Raji (cell line): ENCODE results near the gene SMC1B.

Source experiments
- POLR2A ChIP-seq: IDR thresholded peaks from 2 replicates; pipeline ENCODE4 v1.6.1; 2011; ENCODE audit warnings: low read depth, low read length, control low read depth; ENCODE audit not compliant: insufficient read depth

The SMC1B gene

DNA sequence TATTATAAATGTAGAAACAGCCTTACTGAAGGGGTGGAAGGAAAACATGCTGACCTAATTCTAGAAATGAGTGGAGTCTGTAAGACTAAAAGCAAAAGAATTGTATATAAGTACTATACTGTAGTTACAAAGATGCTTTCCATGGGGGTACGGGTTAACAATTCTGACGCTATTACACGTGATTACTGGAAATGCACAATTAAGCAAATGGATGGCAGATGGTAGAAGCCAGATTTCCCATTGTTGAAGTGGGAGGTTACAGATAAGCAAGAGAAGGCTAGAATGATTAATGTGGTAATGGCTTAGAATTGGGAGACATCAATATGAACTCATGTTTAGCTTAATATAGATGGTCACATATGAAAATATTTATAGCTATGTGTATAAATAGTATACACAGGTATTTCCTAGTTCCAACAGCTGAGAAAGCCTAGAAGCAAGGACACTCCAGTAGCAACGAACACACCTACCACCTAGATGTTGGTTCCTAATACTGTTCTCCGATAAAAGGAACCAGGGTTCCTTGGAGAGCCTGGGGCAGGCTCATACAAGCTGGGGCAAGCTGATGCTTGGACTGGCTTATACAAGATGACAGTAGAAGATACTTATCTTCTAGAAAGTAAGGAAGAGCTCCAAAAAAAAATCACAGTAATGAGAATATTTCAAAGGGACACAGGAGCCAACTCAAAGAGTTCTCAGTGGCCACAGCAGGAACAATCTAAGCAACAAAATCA, 13.5 kb downstream of the SMC1B start:
- no peak for TF ChIP-seq POLR2A

DNA sequence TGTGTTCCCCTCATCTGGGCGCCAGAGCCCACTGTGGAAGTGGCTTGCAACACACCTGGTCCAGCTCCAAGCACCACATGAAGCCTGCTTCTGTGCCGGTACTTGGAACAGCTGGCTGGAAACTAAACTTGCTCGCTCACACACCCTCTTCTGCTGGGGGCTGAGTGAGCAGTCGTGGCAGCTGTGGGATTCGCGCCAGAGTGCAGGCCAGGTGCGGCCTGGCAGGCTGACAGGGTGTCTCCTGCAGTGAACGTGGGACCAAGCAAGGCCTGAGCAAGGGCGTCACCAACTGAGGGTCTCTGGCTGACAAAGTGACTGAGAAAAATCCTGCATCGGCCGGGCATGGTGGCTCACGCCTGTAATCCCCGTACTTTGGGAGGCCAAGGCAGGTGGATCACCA, 15.2 kb downstream of the SMC1B start:
- TF ChIP-seq POLR2A: no peak

DNA sequence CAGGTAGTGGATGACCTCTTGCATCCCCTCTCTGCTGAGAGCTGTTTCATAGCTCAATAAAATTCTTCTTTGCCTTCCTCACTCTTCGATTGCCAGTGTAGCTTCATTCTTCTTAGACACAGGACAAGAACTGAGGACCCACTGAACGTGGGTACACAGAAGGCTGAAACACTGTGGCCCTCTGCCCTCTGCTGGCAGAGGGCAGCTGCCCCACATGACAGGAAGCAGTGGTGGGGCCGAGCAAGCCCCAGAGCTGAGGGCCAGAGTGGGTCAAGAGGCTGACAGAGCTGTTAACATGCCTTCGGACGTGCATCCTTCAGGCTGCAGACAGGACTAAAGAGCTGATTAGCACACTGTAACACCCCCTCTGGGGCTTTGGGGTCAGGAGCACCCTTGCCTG, 15.6 kb downstream of the SMC1B start:
- TF ChIP-seq POLR2A: no peak

DNA sequence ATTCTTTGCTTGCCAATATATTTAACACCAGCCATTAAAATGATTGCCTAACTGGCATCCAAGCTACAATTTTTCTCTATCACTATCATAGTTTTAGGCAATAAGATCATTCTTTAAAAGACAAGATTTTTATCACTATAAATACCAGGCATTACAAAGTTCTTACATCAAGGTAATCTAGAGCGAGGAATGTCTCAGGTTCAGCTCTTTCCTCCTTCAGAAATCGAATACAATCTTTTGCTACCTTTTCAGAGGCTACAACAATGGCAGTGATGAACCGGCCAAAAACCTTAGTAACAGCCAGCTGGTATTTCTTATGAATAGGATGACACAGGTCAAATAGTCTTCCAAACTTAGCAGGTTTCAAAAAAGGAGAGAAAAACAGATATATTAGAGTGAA, 23.9 kb downstream of the SMC1B start:
- no peak for TF ChIP-seq POLR2A

DNA sequence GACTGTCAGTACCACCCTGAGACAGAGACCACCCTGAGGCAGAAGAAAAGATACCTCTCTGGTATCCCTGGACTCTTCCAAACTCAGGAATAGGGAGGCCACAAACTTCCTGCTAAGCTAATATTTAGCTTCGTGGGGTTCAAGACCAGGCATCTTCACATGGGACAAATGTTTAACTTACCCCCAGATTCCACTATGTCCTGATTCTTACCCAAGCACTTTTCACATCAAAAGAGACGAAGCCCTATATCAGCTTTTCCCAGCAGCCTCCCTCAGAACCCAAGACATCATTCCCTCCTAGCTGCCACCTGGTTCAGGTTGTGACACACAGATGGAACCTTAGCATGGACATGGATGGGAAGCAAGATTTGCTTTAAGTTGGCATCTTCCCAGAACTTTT, 32.1 kb downstream of the SMC1B start:
- TF ChIP-seq POLR2A: no peak

DNA sequence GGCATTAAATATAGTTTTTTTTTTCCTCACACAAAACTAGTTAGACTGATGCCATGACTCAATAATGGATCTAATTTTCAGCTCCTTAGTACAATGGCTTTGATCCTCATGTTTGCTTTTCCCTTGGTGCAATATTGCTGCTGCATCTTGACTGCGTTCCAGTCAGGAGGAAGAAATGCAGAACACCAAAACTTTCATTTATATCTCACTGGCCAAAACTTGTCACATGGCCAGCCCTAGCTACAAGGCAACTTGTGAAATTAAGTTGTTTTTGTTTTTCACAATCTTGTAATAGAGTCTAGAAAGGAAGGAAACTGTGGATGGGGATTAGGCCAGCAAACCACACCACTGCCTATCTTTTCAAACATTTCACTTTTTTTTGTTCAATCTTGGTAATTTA, 36.7 kb downstream of the SMC1B start:
- TF ChIP-seq POLR2A: no peak

DNA sequence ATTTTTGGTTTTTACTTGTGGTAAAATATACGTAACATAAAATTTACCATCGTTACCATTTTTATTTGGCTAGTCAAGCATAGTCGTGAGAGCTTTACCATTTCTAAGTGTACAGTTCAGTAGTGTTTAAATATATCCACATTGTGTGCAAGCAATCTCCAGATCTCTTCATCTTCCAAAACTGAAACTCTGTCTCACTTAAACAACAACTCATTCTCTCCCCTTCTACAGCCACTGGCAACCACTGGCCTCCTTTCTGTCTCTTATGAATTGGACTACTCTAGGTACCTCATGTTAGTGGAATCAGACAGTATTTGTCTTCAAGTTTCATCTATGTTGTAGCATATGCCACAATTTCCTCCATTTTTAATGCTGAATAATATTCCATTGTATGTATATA, 37.4 kb downstream of the SMC1B start:
- TF ChIP-seq POLR2A: no peak

DNA sequence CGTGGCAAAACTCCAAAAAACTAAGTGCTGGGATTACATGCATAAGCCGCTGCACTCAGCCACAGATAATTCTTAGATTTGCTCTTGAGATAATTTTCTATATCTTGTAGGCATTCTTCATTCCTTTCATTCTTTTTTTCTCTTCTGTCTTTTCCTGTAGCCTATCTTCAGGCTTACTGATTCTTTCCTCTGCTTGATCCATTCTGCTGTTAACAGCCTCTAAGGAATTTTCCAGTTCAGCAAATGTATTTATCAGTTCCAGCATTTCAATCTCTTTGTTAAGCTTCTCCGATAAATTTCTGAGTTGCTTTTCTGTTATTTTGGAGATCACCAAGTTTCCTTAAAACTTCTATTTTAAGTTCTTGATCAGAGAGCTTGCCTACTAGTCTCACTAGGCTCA, 46.7 kb downstream of the SMC1B start:
- TF ChIP-seq POLR2A: no peak

DNA sequence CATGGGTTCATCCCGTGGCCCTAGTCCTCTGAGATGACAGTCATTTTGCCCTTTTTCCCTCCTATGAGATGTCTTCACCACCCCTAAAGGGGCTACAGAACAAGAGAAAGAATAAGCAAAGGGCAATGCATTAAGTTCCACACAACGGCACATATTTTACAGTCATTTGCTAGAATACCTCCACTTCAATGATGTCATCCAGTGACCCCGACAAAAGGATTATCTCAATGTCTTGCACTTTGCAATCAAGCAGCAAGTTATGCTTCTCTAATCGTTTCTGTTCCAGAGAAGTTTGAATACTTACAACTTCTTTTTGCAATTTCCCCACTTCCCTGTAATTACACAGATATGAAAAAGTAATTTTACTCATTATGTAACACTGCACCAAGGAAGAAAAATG, 53.8 kb downstream of the SMC1B start:
- TF ChIP-seq POLR2A: no peak

DNA sequence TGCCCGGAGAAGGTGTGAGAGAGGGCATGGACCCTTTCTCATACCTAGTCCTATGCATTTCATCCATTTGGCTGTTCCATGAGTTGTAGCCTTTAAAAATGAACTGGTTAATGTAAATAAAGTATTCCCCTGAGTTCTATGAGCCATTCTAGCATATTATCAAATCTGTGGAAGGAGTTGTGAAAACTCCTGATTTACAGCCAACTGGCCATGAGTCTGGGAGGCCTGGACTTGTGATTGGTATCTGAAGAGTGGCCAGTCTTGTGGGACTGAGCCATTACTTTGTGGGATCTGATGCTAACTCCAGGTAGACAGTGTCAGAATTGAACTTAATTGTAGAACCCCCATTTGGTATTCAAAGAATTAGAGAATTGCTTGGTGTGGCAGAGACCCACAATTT, 55.3 kb downstream of the SMC1B start:
- TF ChIP-seq POLR2A: no peak

DNA sequence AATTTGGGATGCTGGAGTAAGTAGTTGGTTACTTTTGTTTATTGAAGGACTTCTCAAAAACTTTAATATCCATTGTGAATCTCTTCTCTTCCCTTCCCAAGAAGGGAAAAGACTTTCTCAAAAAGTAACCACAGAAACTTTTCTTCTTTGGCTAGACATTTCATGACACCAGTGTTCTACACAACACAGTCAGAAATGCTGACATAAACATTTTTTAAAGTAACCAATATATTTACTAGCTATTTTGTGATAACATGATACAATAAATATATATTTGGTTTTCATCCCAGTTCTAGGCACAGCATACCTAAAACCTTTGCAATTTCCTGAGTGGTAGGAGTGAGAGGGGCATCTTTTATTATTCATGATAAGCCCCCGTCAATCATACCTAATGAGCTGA, 55.9 kb downstream of the SMC1B start:
- no peak for TF ChIP-seq POLR2A

DNA sequence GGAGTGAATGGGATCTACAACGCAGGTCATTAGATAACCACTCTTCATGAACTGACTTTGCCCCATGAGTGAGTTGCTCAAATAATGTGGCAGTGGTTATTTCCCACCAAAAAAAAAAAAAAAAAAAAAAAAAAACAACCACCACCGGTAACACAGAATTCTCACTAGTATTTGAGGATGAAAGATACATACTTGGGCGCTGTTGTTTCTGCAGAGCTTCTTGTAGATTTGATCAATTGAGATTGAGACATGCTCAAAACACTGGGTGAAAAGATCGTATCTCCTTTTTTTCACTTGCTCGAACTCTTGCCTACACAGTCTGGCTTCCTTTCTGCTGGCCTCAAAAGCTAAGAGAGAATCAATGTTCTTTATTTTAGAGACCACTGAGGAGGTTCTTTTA, 59.6 kb downstream of the SMC1B start:
- TF ChIP-seq POLR2A: no peak

DNA sequence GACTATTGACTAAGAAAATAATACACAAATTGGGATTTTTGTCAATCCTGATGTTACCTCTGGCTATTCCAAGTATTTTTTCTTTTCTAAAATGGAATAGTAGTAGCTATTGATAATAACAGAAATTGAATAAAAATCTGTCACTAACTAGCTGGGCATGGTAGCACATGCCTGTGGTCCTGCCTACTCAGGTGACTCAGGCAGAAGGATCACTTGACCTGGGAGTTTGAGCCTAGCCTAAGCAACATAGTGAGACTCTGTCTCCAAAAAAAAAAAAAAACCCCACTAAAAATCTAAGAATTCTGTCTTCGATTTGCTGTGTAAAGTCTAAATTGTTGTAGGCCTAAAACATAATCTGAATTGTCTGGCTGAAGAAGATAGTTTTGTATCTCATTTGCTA, 61.4 kb downstream of the SMC1B start:
- TF ChIP-seq POLR2A: no peak

DNA sequence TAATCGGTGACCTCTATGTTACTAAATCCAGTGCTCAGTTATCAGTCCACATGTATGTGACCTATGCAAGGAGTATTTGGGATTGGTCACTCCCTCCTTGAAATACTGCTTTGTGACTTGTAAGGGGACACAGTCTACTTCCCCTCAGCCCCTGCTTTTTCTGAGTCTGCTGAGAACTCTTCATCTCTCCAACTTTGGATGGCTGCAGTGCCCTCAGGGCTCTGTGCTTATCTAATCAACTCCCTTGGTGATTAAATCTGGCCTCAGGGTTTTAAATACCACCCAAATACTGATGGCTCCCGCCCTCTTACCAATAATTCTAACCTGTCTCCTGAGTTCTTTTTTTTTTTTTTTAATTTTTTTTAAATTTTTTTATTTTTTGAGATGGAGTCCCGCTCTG, 63.5 kb downstream of the SMC1B start:
- no peak for TF ChIP-seq POLR2A

DNA sequence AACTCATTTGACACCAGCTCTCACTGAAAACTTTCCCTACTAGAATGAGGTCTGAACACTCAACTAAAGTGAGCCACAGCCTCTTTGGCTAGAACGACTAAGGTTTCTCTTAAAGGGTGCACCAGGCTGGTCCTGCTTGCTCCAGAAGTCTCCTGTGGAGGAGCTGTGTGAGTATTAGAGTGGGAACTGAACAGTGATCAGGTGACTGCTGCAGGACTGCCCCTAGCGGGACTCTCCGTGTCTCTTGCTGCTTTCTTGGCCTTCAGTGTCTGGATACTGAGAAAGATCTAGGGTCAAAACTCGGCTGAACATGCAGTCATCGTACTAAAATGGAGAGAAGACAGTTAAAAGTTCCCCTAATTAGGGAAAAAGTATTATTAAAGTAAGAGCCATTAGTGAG, 69.1 kb downstream of the SMC1B start:
- TF ChIP-seq POLR2A: no peak

DNA sequence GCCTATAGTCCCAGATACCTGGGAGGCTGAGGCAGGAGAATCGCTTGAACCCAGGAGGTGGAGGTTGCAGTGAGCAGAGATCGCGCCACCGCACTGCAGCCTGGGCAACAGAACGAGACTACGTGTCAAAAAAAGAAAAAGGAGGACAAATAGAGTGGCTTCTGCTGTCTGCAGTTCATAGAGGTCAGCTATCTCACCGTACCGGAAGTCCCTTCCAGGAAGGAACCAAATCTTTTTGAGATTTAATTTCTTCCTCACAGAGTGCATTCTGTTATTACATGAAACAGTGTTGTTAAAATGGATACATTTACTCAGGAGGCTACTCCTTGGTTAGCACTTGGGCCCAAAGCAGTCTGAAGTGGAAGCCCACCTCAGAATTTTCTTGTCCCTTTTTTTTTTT, 70.3 kb downstream of the SMC1B start:
- no peak for TF ChIP-seq POLR2A

DNA sequence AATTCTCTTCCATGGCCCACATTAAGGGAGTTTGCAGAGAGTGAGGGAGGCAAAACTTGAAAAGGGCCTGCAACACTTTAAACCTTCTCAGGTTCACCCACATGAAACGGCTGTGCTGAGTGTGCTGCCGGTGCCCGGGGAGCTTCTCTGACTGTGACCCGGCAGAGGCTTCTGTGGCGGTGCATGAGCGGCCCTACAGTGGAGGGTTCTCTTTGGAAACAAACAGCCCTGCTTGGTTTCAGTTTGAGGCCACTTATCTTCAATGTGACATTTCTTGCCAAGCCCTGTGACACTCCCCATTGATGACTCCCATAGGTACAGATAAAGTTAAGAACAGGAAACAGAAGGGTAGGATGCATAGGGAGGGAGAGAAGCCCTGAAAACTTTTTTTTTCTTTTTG, 71.9 kb downstream of the SMC1B start:
- TF ChIP-seq POLR2A: no peak

DNA sequence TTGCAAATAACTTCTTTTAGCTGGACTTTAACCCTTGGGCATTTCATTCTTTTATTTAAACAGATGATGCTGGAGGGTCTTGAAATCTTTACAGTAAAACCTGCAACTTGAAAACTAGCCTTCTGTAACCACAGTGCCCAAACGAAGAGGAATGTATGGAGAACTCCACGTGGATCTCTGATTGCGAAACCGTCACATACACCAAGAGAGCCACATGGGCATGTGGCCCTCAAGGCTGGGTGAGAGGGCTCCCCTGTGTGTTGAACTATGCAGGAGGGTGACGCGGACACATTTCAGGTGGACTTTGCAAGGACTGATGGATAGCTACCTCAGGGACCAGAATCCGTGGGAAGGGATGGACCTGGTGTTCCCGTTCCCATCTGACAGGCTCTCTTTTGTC, 73.1 kb downstream of the SMC1B start:
- no peak for TF ChIP-seq POLR2A

DNA sequence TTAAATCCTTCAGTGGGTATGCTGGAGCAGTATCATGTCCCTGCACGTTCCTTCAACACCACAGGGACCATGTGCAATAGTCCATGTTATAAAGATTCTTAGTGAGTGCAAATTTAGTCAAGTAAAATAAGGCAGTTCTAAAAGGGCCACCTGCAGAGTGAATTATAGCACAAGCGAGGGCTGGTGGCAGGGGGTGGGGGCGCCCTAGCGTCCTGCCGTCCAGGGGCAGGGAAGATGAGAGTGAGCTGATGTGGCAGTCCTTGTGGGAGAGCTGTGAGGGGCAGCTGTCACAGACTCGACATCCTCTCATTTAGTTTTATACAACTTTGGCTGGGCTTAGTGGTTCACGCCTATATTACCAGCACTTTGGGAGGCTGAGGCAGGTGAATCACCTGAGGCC, 74.6 kb downstream of the SMC1B start:
- no peak for TF ChIP-seq POLR2A
